ENCODE results near the gene MINDY4B.

Gene MINDY4B

GRCh38 chr3:150905339-150905738, at the start of gene MINDY4B:
TSS of gene MINDY4B (minus strand) at chr3:150905439. CDS start at chr3:150905439, 0 bp downstream.
- DNase-seq: no peak

DNA sequence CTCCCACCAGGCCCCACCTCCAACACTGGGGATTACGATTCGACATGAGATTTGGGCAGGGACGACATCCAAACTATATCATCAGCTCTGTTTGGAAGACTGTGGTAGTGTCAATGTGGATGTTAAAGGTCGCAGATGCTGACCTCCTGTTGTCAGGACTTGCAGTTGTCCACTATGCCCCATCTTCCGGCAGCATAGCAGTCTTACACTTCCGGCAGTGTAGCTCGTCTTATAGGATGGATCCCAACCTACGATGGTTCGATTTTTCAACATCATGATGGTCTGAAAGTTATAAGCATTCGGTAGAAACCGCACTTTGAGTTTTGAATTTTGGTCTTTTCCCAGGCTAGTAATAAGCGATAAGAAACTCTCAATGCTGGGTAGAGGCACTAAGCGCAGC, 46.7 kb upstream of the MINDY4B start:
- no peak for DNase-seq

GRCh38 chr3:150945226-150946032, 40.2 kb upstream of the MINDY4B start:
- no peak for DNase-seq

DNA sequence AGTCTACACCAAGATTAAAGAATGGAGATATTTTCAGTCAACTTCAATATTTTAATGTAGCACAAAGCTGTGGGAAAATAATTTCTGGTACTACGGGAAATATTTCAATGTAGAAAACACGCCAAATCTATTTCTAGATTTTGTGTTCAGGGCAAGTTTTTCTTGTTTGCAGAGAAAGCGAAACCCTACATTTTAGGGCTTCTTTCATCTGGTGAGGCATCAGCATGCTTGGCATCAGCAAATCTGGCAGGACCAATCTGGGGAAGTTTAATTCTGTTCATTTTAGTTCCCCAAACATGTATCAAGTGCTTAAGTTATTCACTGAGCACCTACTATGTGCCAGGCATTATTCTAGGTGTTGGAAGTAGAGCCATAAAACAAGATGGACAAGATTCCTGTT, 37.0 kb upstream of the MINDY4B start:
- no peak for DNase-seq

GRCh38 chr3:150936693-150937092, 31.5 kb upstream of the MINDY4B start:
- DNase-seq: no peak

DNA sequence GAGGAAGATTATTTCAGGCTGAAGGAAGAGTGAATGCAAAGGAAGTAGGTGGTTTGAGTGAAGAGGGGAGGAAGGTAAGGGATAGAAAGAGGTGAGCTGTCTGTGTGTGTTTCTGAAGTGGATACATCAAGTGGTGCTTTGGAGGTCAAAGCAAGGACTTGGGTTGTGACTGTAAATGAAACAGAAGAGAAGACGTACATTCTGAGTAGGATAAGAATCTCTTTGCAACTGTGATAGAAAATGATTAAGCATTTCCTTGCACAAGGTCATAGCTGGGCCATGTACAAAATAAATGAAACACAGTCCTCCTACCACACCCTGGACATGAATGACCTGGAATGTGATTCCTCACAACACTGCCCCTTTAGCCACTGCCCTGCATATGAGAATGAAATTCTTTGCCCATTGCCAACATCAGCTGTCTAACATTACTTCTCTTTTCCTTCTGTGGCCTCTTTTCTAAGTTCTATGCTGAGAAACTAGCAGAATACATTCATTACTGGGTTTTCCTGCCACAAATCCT, 28.3 kb upstream of the MINDY4B start:
- no peak for DNase-seq

- no peak for DNase-seq
Observed at GRCh38 chr3:150931745-150932144, 26.5 kb upstream of the MINDY4B start.

DNA sequence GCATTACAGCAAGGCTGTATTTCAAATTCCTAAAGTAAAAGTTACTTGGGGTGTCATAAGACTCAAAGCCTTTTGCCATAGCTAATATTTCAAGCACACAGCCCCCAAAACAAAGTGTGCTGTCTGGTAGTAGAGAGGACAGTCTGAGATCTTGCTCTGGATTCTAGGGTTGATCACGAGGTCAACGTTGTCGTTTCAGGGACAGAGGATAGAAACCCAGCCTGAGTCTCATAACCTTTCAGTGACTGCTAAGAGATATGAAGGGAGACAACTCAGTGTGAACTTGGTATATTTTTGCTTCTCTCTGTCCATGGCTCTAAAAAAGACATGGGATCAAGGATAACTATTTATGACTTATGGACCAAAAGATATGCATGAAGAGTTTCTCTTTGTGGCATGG, 25.6 kb upstream of the MINDY4B start:
- DNase-seq: no peak

DNA sequence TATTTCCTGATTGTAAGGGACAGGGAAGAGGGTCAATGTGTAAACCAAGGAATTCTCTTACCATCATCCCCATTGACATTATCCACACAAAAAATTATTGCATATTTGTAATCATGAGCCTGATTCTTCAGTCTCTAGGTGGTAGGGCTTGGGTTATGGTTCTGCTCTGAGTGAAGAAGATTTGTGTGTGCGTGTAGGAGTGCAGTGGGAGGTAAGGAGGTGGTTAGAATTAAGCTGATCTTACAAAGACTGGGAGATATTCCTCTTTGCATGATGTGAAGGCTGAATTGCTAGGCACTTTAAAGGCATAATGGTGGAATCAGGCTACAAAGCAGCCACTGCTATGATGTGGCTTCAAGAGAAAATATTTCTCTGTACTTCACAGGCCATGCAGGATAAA, 23.0 kb upstream of the MINDY4B start:
- no peak for DNase-seq

DNA sequence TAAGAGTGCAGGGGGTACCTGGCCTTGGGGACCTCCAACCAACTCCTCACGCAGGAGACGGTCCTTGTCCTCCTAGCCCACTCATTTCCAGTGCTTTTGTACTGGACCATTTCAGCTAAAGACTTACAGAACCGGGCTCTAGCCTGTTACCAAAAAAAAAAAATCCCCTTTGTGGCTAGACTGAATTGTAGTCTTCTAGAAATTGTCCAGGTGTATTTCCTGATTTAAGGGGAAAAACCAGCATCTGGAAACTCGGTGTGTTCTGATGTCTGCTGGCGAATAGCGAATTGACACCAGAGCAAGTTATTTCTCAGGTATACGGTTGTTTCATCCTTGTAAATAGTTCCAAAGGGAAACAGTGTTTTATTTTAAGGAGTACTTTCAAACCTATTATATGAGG, 21.1 kb upstream of the MINDY4B start:
- DNase-seq: no peak

DNA sequence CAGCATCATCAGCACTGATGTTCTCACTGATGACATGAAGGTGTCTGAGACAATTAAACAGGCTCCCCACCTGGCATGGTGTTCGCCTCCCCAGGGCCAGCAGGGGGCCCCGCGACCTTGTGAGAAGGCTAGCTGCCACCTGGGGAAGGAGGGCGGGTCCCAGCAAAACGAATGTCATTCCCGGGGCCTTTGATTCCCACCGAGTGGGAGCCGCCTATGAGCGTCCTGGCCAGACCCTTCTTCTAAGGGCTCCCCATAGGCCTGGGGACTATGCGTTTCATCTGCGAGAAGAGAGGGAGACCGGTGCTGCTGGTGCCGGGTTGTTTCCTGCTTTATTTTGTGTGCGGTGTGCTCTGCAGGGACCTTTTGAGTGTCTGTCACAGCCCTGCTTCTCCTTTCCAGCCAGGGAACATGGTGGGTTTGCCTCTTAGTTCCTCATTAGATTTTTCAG, 20.5 kb upstream of the MINDY4B start:
- DNase-seq: peak; percentile 64 to 65

- no peak for DNase-seq
Observed at GRCh38 chr3:150922611-150923010, 17.4 kb upstream of the MINDY4B start.

GRCh38 chr3:150921209-150921608, 16.0 kb upstream of the MINDY4B start:
- DNase-seq: no peak

DNA sequence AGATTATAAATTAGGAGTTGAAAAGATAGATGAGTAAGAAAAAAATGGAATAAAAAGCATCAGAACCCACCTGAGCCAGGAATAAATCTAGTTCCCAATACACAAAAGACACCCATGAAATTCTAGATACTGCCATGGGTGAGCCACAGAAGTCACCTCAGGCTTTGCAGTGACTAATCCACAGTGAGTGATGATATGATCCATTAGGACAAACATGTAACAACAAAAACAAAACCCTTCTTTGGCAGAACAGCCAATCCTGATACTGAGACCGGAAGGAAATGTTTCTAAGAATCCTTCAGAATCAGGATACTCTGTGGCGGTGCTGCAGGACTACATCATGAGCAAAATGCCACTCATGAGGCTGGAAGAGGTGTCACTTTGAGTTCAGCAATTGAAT, 15.0 kb upstream of the MINDY4B start:
- no peak for DNase-seq

- no peak for DNase-seq
Observed at GRCh38 chr3:150917951-150918350, 12.7 kb upstream of the MINDY4B start.

DNA sequence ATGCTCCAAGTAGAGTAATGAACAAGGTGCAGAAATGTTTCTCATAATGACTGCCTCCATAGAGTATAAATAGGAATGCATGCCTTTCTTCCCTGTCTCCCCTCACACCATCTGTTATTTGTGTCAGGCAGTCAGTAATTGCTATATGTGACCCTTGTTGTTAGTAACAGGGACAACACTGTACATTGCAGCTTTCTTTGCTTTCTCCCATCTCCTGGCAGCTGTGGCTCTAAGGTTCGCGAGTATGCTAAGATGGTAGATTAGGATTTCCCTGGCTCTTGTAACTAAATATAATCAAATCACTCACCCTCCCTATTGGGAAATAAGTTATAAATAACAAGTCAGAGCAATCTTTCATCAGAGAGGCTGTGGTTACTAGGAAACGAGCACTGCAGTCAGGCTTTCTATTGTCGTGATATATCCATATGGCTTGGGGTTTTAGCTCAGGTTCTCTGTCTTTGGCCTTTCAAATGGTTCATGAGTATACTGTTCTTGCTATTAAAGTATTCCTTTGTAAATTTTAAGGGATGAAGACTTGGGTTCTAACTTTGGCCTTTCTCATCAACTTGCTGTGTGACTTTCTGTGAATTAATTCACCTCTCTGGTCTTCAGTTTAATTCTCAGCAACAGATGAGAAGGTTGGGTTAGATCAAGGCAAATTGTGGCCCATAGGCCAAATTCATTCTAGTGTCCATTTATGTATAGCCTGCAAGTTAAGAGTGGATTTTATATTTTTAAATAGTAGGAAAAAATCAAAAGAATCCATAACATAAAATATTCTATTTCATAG, 8.1 kb upstream of the MINDY4B start:
- no peak for DNase-seq

DNA sequence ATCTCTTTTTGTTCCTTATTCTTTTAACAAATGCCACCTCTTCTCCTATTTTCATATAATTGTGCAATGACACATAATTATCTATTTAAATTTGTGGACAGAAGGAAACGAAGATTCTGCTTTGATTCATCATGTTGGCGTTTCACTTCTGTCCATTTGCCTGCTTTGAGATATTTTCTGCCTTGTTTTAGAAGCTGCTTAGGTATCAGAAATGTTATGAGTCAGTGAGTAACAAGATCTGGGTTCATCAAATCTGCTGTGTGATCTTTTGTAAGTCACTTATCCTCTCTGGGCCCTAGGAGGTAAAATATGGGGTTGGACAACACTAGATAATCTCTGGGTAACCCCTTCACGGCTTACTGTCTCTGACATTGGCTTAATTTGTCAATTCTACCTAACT, 7.3 kb upstream of the MINDY4B start:
- no peak for DNase-seq

GRCh38 chr3:150911771-150912170, 6.5 kb upstream of the MINDY4B start:
- DNase-seq: no peak

GRCh38 chr3:150906461-150906860, 1.2 kb upstream of the MINDY4B start:
- DNase-seq: no peak

- no peak for DNase-seq
Observed at GRCh38 chr3:150905746-150906145, 507 bp upstream of the MINDY4B start.

GRCh38 chr3:150902988-150903387, 2.3 kb downstream of the MINDY4B start:
- no peak for DNase-seq

- DNase-seq: no peak
Observed at GRCh38 chr3:150901793-150902192, 3.4 kb downstream of the MINDY4B start.

DNA sequence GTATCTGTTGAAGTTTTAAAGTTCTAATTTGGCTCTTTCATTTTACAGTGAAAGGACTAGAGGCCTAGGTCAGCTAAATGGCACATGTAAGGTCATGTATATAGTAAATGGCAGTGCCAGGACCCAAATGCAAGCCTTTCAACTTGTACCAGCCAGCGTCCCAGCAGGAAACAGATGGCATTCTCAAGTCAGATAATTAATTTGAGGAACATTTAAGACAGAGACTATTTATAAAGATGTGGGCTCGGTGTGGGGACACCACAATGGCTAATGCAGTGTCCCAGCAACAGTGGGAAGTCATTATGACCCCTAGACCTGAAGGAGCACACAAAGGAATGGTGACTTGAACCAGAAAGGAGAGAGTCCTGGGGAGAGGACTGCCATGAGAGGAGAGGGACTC, 6.1 kb downstream of the MINDY4B start:
- peak; percentile 34 to 43 for DNase-seq
